Activated CD4-positive, alpha-beta T cell treated with anti-CD3 and anti-CD28 coated beads, Interleukin-10, Interleukin-2, amounts not matched to agents 100 ng/mL and 50 ng/mL, durations not matched to agents 16 hours and 8 hours (primary cell): ENCODE data around the gene MATN4.

Experiments
- DNase-seq: peaks from one replicate; pipeline ENCODE4 v3.0.0-alpha.2; 2020

The MATN4 gene

GRCh38 chr20:45313065-45313695, 5.1 kb upstream of the MATN4 start:
- DNase-seq: no peak

GRCh38 chr20:45312241-45312640, 4.1 kb upstream of the MATN4 start:
- DNase-seq: no peak

GRCh38 chr20:45311589-45312211, 3.6 kb upstream of the MATN4 start:
- DNase-seq: peak; percentile 79

- no peak for DNase-seq
Measured at GRCh38 chr20:45309075-45309474, 976 bp upstream of the MATN4 start.

- DNase-seq: no peak
Measured at GRCh38 chr20:45307076-45307640, 941 bp downstream of the MATN4 start.

GRCh38 chr20:45306431-45306982, 1.6 kb downstream of the MATN4 start, which contains the start of gene RBPJL:
TSS of gene RBPJL (plus strand) at chr20:45306840. CDS start at chr20:45306923, 83 bp downstream.
- peak; percentile 58 for DNase-seq

- DNase-seq: no peak
Measured at GRCh38 chr20:45305262-45305661, 2.8 kb downstream of the MATN4 start.

GRCh38 chr20:45304464-45304999, 3.6 kb downstream of the MATN4 start:
- DNase-seq: no peak

- peak; percentile 65 for DNase-seq
Measured at GRCh38 chr20:45303586-45304463, 4.3 kb downstream of the MATN4 start.

- DNase-seq: peak; percentile 70
Measured at GRCh38 chr20:45301824-45302271, 6.3 kb downstream of the MATN4 start.

- peak; percentile 76 for DNase-seq
Measured at GRCh38 chr20:45300961-45301360, 7.1 kb downstream of the MATN4 start.

- DNase-seq: no peak
Measured at GRCh38 chr20:45299786-45300185, 8.3 kb downstream of the MATN4 start.

GRCh38 chr20:45297786-45298497, 10.2 kb downstream of the MATN4 start:
- DNase-seq: no peak

GRCh38 chr20:45294659-45295058, 13.4 kb downstream of the MATN4 start:
- DNase-seq: no peak

GRCh38 chr20:45294003-45294368, 14.1 kb downstream of the MATN4 start:
- DNase-seq: no peak

- peak; percentile 85 for DNase-seq
Measured at GRCh38 chr20:45293041-45294002, 14.8 kb downstream of the MATN4 start.

GRCh38 chr20:45292343-45292742, 15.8 kb downstream of the MATN4 start:
- DNase-seq: no peak

GRCh38 chr20:45291526-45291925, 16.6 kb downstream of the MATN4 start:
- no peak for DNase-seq

- DNase-seq: peak; percentile 80
Measured at GRCh38 chr20:45290677-45291355, 17.3 kb downstream of the MATN4 start.
